GM11168 (cell line): Measurements from ENCODE around the gene MANSC1.

Experiments
- in situ Hi-C: fragments of 300-500 bp; cut with MboI; formaldehyde crosslinking; loops from one replicate; pipeline ENCODE4 v1.12.0; 2022; ENCODE audit warnings: low sequenced_read_pairs; ENCODE audit not compliant: unreplicated experiment

MANSC1 gene

DNA sequence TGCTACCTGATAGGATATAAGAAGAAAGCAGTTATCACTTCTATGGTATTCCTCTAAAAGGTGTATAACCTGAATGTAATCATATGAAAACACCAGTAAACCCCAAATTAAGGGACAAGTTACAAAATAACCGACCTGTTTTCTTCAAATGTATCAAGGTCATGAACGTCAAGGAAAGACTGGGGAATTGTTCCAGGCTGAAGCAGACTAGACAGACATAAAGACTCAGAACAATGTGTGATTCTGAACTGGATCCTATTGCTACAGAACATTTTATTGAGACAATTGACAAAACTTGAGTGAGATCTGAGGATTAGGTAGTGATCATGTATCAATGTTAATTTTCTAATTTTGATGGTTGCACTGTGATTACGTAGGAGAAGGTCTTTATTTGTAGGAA lies 67.8 kb downstream of the MANSC1 start:
- in situ Hi-C loops, result no loop called here

GRCh38 chr12:12281134-12281533 lies 68.9 kb downstream of the MANSC1 start:
- in situ Hi-C loops, result no loop called here

DNA sequence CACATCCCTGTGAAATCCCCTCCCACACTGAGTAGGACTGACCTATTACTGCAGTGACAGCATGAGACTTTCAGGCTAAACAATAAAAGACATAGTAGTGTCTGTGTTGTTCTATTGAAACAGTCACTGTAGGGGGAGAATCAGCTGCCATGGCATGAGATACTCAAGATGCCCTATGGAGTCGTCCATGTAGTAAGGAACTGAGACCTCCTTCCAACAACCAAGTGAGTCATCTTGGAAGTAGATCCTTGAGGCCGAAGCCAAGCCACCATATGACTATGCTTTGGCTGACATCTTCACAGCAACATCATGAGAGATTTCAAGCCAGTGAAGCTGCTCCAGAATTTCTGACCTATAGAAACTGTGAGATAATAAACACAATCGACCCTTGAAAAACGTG lies 71.1 kb downstream of the MANSC1 start:
- in situ Hi-C loops, result no loop called here
